HG02885 (cell line): ENCODE measurements around the gene NEK9.
"Not testable (repeated sequence)": the region's sequence is repeated elsewhere in the genome, so short reads cannot be mapped to it uniquely, and the experiment has no call there.

Experiments used
- ATAC-seq: cut with Tn5 transposase; IDR thresholded peaks from one replicate; pipeline ENCODE4 v1.9.1; 2021; ENCODE audit warnings: mild to moderate bottlenecking; ENCODE audit not compliant: unreplicated experiment, poor library complexity

NEK9 gene

GRCh38 chr14:75069121-75069810, 57.6 kb downstream of the NEK9 start, which contains the start of gene ZC2HC1C:
TSS of gene ZC2HC1C (plus strand) at chr14:75069641. CDS start at chr14:75070574, 933 bp downstream.
- peak; percentile 86 for ATAC-seq

- no peak for ATAC-seq
Measured at GRCh38 chr14:75068294-75069120, 58.3 kb downstream of the NEK9 start.

GRCh38 chr14:75067765-75068164, 59.1 kb downstream of the NEK9 start:
- ATAC-seq: not testable (repeated sequence)

DNA sequence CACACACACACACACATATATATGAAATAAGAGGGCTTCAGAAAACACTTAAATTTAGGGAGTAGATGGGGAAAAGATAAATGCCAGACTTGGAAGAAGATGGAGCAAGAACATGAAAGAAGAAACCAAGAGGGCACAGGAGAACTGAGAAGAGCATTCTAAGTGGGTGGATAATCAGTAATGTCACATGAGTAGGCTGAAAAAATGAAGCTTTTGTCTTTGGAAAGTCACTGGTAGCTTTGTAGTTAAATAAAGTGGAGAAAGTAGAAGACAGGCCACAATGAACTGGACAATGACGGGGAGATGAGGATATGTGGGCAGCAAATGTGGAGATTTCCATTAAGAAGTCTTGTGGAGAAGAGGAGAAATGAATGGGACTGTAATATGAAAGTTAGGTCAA, 59.6 kb downstream of the NEK9 start:
- ATAC-seq: no peak

- no peak for ATAC-seq
Measured at GRCh38 chr14:75066691-75067090, 60.2 kb downstream of the NEK9 start.

GRCh38 chr14:75064205-75064567, 62.7 kb downstream of the NEK9 start:
- no peak for ATAC-seq

- ATAC-seq: peak; percentile 98
Measured at GRCh38 chr14:75063491-75064204, 63.2 kb downstream of the NEK9 start, which contains the start of gene ACYP1. TSS of gene ACYP1 (minus strand) at chr14:75064024. CDS start at chr14:75063553, 471 bp downstream.

DNA sequence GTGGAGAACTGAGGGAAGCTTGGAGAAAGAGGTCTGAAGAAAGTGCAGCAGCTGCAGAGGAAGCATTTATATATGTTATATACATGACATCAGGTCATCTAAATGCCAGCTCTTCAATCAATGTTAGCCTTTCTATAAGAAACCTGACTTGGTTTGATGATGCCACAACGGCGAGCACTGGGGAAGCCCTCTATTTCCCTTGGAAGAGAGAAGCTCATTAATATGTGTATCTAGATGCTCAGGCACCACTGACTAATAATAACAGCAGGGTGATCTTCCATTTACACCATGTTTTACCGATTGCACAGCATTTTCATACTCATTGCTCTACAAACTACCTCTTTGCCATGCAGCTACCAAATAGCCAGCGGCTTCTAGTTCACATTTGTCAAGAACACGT, 63.8 kb downstream of the NEK9 start:
- no peak for ATAC-seq

DNA sequence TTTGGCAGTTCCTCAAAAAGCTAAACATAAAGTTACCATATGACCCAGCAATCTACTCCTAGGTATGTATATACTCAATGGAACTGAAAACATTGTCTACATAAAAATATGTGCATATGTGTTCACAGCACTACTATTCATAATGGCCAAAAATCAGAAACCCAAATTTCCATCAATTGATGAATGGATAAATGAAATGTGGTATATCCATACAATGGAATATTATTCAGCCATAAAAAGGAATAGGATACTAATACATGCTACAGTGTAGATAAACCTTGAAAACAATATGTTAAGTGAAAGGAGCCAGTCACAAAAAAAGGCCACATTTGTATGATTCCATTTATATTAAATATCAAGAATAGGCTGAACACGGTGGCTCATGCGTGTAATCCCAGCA, 66.4 kb downstream of the NEK9 start:
- no peak for ATAC-seq

DNA sequence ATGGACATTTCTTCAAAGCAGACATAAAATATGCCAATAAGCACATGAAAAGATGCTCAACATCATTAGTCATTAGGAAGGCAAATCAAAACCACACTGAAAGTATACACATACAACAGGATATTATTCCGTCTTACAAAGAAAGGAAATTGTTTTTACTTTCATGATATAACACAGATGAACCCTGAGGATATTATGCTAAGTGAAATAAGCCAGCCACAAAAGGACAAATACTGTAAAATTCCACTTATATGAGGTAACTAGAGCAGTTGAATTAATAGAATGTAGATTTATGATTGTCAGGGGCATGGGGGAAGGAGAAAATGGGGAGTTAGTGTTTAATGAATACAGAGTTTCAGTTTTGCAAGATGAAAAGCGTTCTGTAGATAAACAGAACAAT, 67.2 kb downstream of the NEK9 start:
- ATAC-seq: no peak

- no peak for ATAC-seq
Measured at GRCh38 chr14:75054421-75054820, 72.4 kb downstream of the NEK9 start.

DNA sequence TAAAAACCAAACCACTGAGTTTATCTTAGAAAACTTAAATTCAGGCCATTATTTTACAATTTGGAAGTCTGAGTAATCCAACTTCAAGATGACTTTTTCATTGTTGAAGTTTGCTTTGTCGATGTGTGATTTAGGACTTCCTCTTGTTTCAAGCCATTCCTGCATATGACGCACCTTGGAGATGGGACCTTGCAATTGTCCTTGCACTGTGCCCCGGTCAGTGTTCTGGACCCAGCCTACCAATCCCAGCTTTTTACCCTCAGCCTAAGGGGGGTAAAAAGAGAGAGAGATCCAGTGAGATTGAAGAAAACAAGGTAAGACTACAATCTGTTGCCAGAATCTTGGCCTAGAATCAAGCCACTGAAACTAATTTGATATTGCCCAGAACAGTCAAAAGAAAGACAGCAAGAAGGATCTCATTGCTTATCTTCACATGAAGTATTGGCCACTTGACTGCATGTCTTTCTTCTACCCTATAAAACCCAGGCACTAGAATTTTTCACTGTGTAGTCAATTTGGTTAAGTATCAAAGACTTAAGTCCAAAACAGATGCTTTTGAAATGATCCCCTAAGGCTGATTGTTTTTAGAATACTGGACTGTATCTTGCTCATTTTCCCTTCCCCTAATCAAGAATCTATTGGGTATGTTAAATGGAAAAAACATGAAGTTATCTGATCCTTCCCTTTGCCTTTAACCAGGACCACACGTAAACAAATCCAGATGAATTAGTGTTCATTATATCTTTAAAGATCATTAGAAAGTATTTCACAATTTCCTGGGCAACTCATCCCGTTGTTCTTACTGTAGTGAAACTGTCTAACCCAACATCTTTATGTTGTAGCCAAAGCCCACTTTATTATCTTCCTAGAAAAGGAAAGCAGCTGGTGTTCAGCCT, 73.2 kb downstream of the NEK9 start:
- ATAC-seq: no peak

DNA sequence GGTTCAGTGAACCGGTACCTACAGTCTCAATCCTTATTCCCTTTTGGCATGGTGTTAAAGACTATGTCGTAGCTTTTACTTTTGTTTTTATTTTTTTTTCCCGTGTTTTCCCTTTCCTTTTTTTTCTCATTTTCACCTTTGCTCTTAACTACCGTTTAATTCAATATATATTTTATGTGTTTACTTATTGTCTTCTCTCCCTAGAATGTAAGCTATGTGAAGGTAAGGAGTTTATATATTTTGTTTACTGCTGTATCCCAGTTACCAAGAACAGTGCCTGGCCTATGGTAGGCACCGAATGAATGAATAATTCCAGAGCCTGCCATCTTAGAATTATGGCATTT, 75.3 kb downstream of the NEK9 start:
- no peak for ATAC-seq

DNA sequence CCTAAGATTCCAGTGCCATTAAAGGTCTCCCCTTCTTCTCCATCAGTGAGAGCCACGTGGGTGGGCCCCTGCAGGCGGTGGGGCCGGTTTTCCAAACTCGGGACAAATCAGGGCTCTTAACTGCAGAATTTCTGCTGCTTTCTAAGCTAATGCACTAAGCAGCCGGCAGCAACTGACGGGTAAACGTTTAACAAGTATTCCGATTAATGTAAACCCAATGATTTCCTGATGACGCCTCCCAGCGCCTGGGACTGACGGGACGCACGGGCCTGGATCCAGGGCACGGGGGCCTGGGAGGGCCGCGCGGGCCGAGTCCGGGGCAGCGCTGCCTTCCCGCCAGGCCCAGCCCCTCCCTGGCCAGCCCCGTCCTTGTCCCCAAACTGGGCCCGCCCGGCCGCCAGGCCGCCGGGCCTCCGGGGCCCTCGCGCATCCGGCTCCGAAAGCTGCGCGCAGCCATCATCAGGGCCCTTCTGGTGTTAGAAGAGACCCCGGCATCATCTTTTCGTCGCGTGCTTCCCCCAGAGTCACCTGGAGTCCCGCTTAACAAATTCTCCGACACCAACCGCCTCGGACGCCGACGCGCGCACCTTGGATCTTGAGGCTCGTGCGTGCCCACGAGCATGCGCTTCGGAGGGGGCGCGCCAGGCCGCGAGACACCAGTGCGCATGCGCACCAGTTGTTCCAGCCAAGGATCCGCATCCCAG, 75.8 kb downstream of the NEK9 start, which contains the start of gene MLH3:
Gene MLH3, minus strand, starts transcription at position 616 of the 704 bp plus-strand sequence. CDS start 1,812 bp downstream, outside the sequence.
- ATAC-seq: peak; percentile 75

DNA sequence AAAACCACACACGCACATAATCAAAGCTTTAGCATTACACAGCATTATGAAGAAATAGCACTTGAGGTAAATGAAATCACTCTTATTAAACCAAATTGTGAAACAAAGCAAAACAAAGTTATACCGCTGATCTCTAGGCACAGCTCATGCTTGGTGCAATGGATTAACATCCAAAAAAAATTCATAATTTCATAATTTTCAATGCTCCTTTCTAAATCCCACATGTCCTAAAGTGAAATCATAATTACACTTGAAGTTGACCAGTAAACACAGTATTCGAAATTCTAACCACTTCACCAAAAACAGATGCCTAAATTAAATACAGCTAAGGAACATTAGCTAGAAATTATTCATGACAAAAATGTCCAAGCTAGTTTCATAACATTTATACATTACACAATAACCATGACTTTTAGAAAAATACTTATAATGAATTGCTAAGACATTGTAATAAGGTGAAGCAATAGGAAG, 77.1 kb downstream of the NEK9 start:
- ATAC-seq: no peak

DNA sequence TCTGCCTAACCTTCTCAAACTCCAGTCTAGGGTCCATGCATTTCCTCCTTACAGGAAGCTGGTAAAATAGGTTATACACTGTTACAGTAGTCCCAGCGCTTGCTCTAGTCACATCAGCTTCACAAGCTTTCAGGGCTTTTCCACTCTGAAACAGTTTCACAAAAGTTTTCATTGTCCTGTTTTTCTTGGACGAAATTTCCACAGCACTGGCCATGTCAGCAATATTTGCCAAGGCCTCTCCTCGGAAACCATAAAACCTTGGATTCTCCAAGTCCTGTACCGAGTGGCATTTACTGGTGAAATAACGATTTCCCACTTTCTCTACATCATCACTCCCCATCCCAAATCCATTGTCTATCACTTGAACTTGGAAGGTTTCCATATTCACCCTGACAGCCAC, 77.7 kb downstream of the NEK9 start:
- ATAC-seq: no peak

DNA sequence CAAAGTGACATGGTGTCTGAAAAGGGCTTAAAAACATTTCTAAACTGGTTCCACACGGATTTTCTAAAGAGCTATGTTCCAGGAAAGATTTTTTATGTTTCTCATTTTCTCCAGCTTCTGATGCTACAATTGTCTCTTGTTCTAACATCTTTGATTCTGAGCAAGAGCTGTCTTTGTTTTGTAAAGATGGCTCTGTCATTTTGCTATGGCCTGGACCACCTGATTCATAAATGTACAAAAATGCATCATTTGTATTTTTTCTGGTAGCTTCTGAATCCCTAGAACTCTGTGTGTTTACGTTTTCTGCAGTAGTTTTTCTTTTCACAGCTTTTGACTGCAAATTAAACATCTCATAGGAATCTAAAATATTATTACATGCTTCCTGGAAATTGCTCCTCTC, 78.7 kb downstream of the NEK9 start:
- ATAC-seq: no peak

DNA sequence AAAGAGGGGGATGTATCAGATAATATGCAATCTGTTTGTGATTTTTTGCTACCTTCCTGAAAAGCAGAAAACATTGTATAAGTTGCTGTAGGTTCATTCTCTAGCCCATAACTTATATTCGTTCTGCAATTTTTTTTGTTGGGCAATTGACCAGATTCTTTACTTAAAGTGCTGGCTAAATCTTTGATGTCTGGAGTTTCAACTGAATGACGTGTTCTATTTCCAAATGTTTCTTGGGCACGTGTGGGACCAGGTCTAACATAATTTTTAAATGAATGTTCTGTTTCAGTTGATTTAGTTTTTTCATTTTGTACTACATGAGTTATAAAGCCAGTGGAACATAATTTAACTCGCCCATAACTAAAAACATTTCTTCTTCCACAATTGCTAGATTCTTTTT, 79.3 kb downstream of the NEK9 start:
- ATAC-seq: no peak

DNA sequence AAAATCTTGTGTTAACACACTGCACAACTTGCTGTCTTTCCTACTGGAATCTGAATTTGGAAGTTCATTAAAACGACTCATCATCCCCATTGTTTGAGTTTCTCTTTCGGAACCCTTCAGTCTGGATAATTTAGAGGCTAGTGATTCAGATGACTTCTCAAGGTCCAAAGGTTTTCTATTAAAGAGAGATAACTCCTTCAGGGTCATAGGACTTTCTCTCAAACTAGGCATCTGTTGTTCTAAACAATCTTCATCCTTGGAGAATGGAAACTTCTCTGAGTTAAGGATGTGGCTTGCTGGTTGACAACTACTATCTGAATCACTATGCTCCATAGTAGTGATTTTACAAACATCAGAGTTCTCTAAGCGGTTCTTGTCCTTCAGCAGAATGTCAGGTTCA, 79.9 kb downstream of the NEK9 start:
- ATAC-seq: no peak
